ENCODE measurements around the gene RNF20. TPM values are rescaled to one million over a fixed set of nuclear protein-coding genes. Genes with fewer than 3 reads are reported as not detected.

Gene RNF20
- 34.6 and 35.0 TPM in 2 replicates for total RNA-seq

DNA sequence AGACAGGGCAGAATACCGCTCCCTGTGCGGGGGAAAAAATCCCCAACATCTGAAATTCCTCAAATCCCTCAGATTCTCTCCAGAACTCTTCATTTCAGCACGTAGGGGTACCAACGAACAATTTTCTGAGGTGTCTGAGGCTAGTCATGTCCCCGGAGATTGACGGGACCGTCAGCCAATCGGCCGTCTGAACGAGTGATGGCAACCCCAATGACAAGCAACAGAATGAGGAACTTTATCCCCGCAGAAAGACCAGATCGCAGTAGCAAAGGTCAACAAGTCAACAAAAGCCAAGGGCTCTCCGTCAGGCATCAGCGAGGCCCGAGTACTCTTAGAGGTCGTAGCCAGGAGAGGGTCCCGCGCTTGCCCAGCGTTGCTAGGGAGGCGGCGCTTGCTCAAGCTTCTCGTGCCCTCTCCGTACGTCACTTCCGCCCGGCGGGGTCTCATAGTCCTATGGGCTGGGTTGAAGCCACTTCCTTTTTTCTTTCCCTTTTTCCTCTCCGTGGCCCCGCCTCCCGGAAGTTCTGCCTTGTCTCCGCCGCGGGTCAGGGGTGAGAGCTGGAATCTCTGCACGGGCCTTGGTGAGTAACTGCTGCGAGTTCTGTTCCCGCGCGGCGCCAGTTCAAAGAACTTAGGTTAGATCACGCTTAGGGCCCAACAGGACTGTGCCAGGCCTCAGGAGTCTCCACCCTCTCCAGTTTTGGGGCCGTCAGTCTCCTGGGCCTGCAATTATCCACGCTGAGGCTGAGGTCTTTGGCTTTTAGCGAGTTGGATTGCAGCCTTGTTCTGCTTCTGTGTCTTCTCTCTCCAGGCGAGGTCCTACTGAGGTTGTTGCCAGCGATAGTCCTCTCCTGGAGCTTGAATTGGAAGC lies at the start of gene RNF20:
RNF20 (plus strand) TSS at position 520 of the 871 bp plus-strand sequence. CDS start 1,571 bp downstream, outside the sequence.

GRCh38 chr9:101594796-101595195 lies 61.1 kb downstream of the RNF20 start, which contains the start of gene PPP3R2:
PPP3R2 (minus strand) TSS chr9:101594969; CDS start chr9:101594921, 48 bp downstream.

Other genes with a start within 250 kb of the RNF20 start
- 0.23 TPM in 1 of 2 replicates, not detected in the other for gene BAAT, start 148.8 kb upstream of the RNF20 start, total RNA-seq
- gene MRPL50, start 135.2 kb upstream of the RNF20 start, total RNA-seq: 10.1 and 13.5 TPM in 2 replicates
- 22.1 and 23.2 TPM in 2 replicates for gene ZNF189, start 135.0 kb upstream of the RNF20 start, total RNA-seq
- not detected in 2 replicates for gene ALDOB, start 98.1 kb upstream of the RNF20 start, total RNA-seq
- gene PPP3R2, start 61.1 kb downstream of the RNF20 start, total RNA-seq: not detected in 2 replicates
- gene GRIN3A, start 204.8 kb downstream of the RNF20 start, total RNA-seq: under 0.01 TPM in 1 of 2 replicates, not detected in the other